Measurements from ENCODE around the gene GNAO1. TPM values are rescaled to one million over a fixed set of nuclear protein-coding genes. Genes with fewer than 3 reads are reported as not detected.

Gene GNAO1
- polyA plus RNA-seq, 1 donor from 2014 or later = 31.5 TPM

GRCh38 chr16:56316545-56316944 is 125.3 kb downstream of the GNAO1 start:
- Histone ChIP-seq H3K79me2 (replicated peaks; ENCODE audit: insufficient read depth, low read length) (no peaks in the 10 kb centered on the region), H3K27me3 (ENCODE audit: insufficient read depth, low read depth, low read length) (no peaks in the 10 kb centered on the region), H3K9ac (ENCODE audit: low read length) (no peak overlapping the region), H3K4me3 (ENCODE audit: low read length) (no peak overlapping the region), H3K36me3 (ENCODE audit: insufficient read depth, low read length) (no peaks in the 10 kb centered on the region), H3F3A (ENCODE audit: insufficient read depth, low read length, poor library complexity, severe bottlenecking) (no peaks in the 10 kb centered on the region), H3K9me3 (ENCODE audit: low read length) (no peaks in the 10 kb centered on the region), H4K20me1 (ENCODE audit: insufficient read depth) (peaks cover 3% of the 10 kb centered on the region), H2AFZ (ENCODE audit: low read depth, low read length) (no peak overlapping the region), H3K9me2 (ENCODE audit: insufficient read depth, low read length) (no peaks in the 10 kb centered on the region), H3K4me2 (ENCODE audit: low read length) (no peak overlapping the region), H3K27ac (ENCODE audit: low read length) (no peak overlapping the region)
- no peak for TF ChIP-seq TAF1 (IDR thresholded peaks at IDR 0.05; ENCODE audit: low read depth)
- TF ChIP-seq RAD21 (conservative IDR thresholded peaks at IDR 0.05) = no peak
- TF ChIP-seq, protein P1, sequence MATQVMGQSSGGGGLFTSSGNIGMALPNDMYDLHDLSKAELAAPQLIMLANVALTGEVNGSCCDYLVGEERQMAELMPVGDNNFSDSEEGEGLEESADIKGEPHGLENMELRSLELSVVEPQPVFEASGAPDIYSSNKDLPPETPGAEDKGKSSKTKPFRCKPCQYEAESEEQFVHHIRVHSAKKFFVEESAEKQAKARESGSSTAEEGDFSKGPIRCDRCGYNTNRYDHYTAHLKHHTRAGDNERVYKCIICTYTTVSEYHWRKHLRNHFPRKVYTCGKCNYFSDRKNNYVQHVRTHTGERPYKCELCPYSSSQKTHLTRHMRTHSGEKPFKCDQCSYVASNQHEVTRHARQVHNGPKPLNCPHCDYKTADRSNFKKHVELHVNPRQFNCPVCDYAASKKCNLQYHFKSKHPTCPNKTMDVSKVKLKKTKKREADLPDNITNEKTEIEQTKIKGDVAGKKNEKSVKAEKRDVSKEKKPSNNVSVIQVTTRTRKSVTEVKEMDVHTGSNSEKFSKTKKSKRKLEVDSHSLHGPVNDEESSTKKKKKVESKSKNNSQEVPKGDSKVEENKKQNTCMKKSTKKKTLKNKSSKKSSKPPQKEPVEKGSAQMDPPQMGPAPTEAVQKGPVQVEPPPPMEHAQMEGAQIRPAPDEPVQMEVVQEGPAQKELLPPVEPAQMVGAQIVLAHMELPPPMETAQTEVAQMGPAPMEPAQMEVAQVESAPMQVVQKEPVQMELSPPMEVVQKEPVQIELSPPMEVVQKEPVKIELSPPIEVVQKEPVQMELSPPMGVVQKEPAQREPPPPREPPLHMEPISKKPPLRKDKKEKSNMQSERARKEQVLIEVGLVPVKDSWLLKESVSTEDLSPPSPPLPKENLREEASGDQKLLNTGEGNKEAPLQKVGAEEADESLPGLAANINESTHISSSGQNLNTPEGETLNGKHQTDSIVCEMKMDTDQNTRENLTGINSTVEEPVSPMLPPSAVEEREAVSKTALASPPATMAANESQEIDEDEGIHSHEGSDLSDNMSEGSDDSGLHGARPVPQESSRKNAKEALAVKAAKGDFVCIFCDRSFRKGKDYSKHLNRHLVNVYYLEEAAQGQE (IDR thresholded peaks at IDR 0.05; ENCODE audit: borderline replicate concordance) = no peak
- no peak for TF ChIP-seq POLR2AphosphoS5 (IDR thresholded peaks at IDR 0.05)
- no peak for TF ChIP-seq SMC3 (conservative IDR thresholded peaks at IDR 0.05; ENCODE audit: poor library complexity)
- TF ChIP-seq, protein P2, sequence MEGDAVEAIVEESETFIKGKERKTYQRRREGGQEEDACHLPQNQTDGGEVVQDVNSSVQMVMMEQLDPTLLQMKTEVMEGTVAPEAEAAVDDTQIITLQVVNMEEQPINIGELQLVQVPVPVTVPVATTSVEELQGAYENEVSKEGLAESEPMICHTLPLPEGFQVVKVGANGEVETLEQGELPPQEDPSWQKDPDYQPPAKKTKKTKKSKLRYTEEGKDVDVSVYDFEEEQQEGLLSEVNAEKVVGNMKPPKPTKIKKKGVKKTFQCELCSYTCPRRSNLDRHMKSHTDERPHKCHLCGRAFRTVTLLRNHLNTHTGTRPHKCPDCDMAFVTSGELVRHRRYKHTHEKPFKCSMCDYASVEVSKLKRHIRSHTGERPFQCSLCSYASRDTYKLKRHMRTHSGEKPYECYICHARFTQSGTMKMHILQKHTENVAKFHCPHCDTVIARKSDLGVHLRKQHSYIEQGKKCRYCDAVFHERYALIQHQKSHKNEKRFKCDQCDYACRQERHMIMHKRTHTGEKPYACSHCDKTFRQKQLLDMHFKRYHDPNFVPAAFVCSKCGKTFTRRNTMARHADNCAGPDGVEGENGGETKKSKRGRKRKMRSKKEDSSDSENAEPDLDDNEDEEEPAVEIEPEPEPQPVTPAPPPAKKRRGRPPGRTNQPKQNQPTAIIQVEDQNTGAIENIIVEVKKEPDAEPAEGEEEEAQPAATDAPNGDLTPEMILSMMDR (IDR thresholded peaks at IDR 0.05; ENCODE audit: poor library complexity, severe bottlenecking) = no peak
- TF ChIP-seq MXI1 (conservative IDR thresholded peaks at IDR 0.05; ENCODE audit: poor library complexity, severe bottlenecking) = no peak
- TF ChIP-seq EP300 (conservative IDR thresholded peaks at IDR 0.05; ENCODE audit: poor library complexity, severe bottlenecking) = no peak
- TF ChIP-seq EZH2 (IDR thresholded peaks at IDR 0.05; ENCODE audit: borderline replicate concordance, insufficient read depth, low read length, poor library complexity, severe bottlenecking) = no peak

- no peaks in the 10 kb centered on the region for H3K9me2 ChIP-seq (ENCODE audit: insufficient read depth, low read length)
- no peaks in the 10 kb centered on the region for H3K9me3 ChIP-seq (ENCODE audit: low read length)
- H3K79me2 ChIP-seq (replicated peaks; ENCODE audit: insufficient read depth, low read length) = no peaks in the 10 kb centered on the region
- TF ChIP-seq EZH2 (IDR thresholded peaks at IDR 0.05; ENCODE audit: borderline replicate concordance, insufficient read depth, low read length, poor library complexity, severe bottlenecking) (no peak), SMC3 (conservative IDR thresholded peaks at IDR 0.05; ENCODE audit: poor library complexity) (peak; percentile 95), EP300 (conservative IDR thresholded peaks at IDR 0.05; ENCODE audit: poor library complexity, severe bottlenecking) (no peak), MXI1 (conservative IDR thresholded peaks at IDR 0.05; ENCODE audit: poor library complexity, severe bottlenecking) (peak; percentile 15), TAF1 (IDR thresholded peaks at IDR 0.05; ENCODE audit: low read depth) (no peak), POLR2AphosphoS5 (IDR thresholded peaks at IDR 0.05) (peak; percentile 17), RAD21 (conservative IDR thresholded peaks at IDR 0.05) (peak; percentile 96)
- TF ChIP-seq, protein P2 (IDR thresholded peaks at IDR 0.05; ENCODE audit: poor library complexity, severe bottlenecking) = peak; percentile 95
- TF ChIP-seq, protein P1 (IDR thresholded peaks at IDR 0.05; ENCODE audit: borderline replicate concordance) = no peak
- H3K4me3 ChIP-seq (ENCODE audit: low read length) = peak overlapping the region; percentile 38
- H4K20me1 ChIP-seq (ENCODE audit: insufficient read depth) = peaks cover 3% of the 10 kb centered on the region
- peaks cover 4% of the 10 kb centered on the region for H3K36me3 ChIP-seq (ENCODE audit: insufficient read depth, low read length)
- H3K27ac ChIP-seq (ENCODE audit: low read length) = peak overlapping the region; percentile 37
- peak overlapping the region; percentile 41 for H3K9ac ChIP-seq (ENCODE audit: low read length)
- no peak overlapping the region for H2AFZ ChIP-seq (ENCODE audit: low read depth, low read length)
- no peaks in the 10 kb centered on the region for H3K27me3 ChIP-seq (ENCODE audit: insufficient read depth, low read depth, low read length)
- no peaks in the 10 kb centered on the region for H3F3A ChIP-seq (ENCODE audit: insufficient read depth, low read length, poor library complexity, severe bottlenecking)
- H3K4me2 ChIP-seq (ENCODE audit: low read length) = no peak overlapping the region
These were observed 126.9 kb downstream of the GNAO1 start for GRCh38 chr16:56317998-56318826.
